M059J (cell line): ENCODE measurements around the gene LCLAT1. TPM values are rescaled to one million over a fixed set of nuclear protein-coding genes. Genes with fewer than 3 reads are reported as not detected.
"Not testable (repeated sequence)": the region's sequence is repeated elsewhere in the genome, so short reads cannot be mapped to it uniquely, and the experiment has no call there.

Source experiments
- DNase-seq: peaks from one replicate; pipeline ENCODE4 v3.0.0-alpha.2; 2012; ENCODE audit warnings: low read depth
- total RNA-seq: library from RNA; depleted of rRNA; stranded (reverse); fragments of >200 nt; shearing (Covaris generic); gene quantifications from 2 replicates; pipeline ENCODE4 v1.2.3, GENCODE V29; 2014

The LCLAT1 gene
- total RNA-seq, 1 experiment from 2014 or later = 26.9 TPM

DNA sequence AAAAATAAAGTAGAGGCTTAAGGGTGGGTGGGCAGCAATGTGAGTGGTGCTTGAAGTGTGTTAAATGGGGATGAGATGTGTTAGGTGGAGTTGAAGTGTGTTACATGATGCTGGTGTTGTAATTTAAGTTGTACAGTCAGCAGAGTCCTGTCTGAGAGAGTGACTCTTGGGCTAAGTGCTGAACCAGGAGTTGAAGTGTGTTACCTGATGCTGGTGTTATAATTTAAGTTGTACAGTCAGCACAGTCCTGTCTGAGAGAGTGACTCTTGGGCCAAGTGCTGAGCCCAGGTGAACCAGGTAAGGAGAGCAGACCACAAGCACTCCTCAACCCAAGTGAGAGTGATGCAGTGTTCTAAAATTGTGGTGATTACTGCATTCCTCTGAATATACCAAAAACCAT, 40.6 kb downstream of the LCLAT1 start:
- DNase-seq = no peak

- no peak for DNase-seq
Measured at GRCh38 chr2:30488012-30488659, 41.1 kb downstream of the LCLAT1 start.

DNA sequence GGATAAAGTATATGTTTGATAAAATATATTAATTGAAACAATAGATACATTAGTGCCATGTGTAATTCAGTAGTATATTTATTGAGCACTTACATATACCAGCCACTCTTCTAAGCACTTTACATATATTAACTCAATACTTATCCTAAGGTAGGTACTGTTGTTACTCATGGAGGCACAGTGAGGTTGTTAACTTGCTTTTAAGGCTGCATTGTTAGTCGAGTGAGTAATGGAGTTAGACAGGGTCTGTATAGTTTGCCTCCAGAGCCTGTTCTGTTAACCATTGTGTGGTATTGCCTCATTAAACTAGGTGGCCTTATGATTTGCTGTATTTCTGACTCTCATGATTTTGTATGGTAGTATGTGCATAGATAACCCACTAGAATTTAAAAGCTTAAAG, 44.2 kb downstream of the LCLAT1 start:
- no peak for DNase-seq

GRCh38 chr2:30492185-30492584, 45.1 kb downstream of the LCLAT1 start:
- DNase-seq = no peak

- no peak for DNase-seq
Measured at GRCh38 chr2:30492619-30493018, 45.6 kb downstream of the LCLAT1 start.

GRCh38 chr2:30493440-30493839, 46.4 kb downstream of the LCLAT1 start:
- no peak for DNase-seq

DNA sequence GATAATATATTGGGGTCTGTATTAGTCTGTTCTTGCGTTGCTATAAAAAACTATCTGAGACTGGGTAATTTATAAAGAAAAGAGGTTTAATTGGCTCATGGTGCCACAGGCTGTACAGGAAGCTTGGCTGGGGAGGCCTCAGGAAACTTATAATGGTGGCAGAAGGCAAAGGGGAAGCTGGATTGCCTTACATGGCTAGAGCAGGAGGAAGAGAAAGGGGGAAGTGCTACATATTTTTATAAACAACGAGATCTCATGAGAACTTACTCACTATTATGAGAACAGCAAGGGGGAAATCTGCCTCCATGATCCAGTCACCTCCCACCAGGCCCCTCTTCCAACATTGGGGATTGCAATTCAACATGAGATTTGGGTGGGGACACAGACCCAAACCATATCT, 48.9 kb downstream of the LCLAT1 start:
- DNase-seq = not testable (repeated sequence)

DNA sequence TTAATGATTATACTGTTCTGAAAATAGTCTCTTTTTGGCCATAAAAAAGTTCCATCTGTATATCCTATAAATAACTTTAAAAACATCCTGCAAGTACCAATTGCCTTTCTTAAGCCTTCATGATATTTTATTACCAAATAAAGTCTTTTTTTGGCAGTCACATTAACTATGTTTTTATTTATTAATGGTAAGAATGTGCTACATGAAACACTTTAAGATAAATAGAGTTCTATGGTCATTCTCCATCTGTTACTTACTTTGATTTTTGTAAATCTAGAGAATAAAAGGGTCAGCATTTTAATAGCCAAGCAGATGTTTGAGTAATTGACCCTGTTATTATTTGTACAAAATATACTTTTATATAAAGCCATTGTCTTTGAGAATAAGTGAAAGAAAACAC, 52.6 kb downstream of the LCLAT1 start:
- DNase-seq = no peak

- no peak for DNase-seq
Measured at GRCh38 chr2:30500699-30501098, 53.7 kb downstream of the LCLAT1 start.

DNA sequence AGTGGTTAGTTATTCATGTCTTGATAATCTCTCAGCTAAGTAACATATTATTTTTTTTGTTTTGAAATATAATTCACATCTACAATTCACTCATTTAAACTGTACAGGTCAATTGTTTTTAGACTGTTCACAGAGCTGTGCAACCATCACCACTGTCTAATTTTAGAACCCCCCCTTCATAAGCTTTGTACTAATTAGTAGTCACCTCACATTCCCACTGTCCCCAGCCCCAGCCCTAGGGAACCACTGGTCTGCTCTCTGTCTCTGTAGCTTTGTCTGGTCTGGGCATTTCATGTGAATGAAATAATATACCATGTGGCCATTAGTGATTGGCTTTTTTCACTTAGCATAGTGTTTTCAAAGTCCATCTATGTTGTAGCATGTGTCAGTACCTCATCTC, 55.3 kb downstream of the LCLAT1 start:
- DNase-seq = no peak

GRCh38 chr2:30503007-30503694, 56.1 kb downstream of the LCLAT1 start:
- no peak for DNase-seq

DNA sequence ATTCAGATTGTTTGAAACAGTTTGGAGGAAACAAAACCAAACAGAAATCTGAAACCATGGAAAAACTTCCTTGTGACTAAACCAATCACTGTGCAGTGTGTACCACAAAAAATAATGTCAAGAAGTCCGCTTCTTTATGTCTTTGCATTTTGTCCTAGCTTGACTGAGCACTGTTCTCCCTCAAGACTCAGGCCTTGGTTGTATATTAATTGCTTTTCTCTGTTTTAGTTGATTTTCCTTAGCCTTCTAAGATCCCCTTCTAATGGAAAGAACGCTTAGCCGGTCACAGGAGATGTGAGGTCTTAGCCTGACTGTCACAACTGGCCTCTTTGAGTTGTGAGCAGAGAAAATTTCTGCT, 56.6 kb downstream of the LCLAT1 start:
- no peak for DNase-seq

- no peak for DNase-seq
Measured at GRCh38 chr2:30504731-30505130, 57.7 kb downstream of the LCLAT1 start.

GRCh38 chr2:30505500-30506180, 58.6 kb downstream of the LCLAT1 start:
- DNase-seq = no peak

DNA sequence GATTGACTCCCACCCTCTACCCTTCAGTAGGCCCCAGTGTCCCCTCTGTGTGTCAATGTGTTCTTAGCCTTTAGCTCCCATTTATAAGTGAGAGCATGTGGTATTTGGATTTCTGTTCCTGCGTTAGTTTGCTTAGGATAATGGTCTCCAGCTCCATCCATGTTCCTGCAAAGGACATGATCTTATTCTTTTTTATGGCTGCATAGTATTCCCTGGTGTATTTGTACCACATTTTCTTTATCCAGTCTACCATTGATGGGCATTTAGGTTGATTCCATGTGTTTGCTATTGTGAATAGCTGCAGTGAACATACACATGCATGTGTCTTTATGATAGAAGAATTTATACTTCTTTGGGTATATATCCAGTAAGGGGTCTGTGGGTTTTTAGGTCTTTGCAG, 60.4 kb downstream of the LCLAT1 start:
- DNase-seq = not testable (repeated sequence)

GRCh38 chr2:30509716-30510115, 62.7 kb downstream of the LCLAT1 start:
- peak; percentile 17 for DNase-seq

- no peak for DNase-seq
Measured at GRCh38 chr2:30510409-30510808, 63.4 kb downstream of the LCLAT1 start.

DNA sequence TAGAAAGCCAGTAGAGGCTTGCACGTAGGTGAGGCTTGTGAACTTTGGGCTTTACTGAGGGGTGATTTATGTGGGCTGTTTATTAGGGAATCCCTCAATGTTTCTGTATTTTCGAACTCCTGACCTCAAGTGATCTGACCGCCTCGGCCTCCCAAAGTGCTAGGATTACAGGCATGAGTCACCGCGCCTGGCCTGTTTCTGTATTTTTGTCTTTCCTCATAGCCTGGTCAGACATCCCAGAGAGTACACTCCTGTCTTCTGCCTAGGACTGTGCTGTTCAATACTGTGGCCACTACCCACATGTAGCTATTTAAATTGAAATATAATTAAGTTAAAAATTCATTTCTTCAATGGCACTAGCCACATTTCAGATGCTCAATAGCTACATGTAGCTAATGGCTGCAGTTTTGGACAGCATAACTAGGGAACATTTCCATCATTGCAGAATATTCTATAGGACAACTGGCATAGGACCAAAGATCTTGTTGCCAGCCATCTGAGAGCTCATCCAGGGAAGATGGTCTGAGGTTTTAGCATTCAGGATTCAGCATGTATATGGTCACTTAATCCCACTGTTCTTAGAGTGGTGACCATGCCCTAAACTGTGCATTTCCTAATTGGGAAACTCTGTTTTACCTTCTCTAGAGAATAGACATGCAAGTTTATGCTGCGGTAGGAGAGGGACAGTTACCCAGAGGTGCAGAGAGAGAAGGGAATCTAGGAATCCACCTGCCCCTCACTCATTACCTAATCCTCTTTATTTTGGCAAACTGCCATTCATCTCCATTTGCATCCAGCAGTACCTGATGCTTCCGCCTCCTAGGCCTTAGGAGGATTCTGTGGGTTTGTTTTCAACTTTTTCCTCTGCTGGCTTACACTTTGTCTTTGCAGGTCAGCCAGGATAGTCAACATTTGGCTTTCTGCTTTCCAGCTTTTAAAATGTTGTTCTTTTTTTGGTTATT, 64.4 kb downstream of the LCLAT1 start:
- peak; percentile 72 for DNase-seq

GRCh38 chr2:30512243-30512886, 65.3 kb downstream of the LCLAT1 start:
- no peak for DNase-seq

- not testable (repeated sequence) for DNase-seq
Measured at GRCh38 chr2:30513649-30514048, 66.6 kb downstream of the LCLAT1 start.

- DNase-seq = peak; percentile 64
Measured at GRCh38 chr2:30514134-30514847, 67.2 kb downstream of the LCLAT1 start.
